ENCODE results near the gene LRRC8B.

LRRC8B gene

GRCh38 chr1:89548122-89548857 is 23.7 kb downstream of the LRRC8B start:
- DNase-seq, result no peak

GRCh38 chr1:89550995-89551394 is 26.4 kb downstream of the LRRC8B start:
- no peak for DNase-seq

- DNase-seq, result peak; percentile 74
Observed at GRCh38 chr1:89552471-89553081, 27.9 kb downstream of the LRRC8B start.

GRCh38 chr1:89553157-89553556 is 28.5 kb downstream of the LRRC8B start:
- DNase-seq, result no peak

- peak; percentile 44 for DNase-seq
Observed at GRCh38 chr1:89555550-89555949, 30.9 kb downstream of the LRRC8B start.

GRCh38 chr1:89556726-89557444 is 32.3 kb downstream of the LRRC8B start:
- peak; percentile 85 for DNase-seq

GRCh38 chr1:89557445-89557825 is 32.8 kb downstream of the LRRC8B start:
- DNase-seq, result no peak

GRCh38 chr1:89557956-89558355 is 33.3 kb downstream of the LRRC8B start:
- no peak for DNase-seq

GRCh38 chr1:89563957-89564604 is 39.5 kb downstream of the LRRC8B start:
- no peak for DNase-seq

GRCh38 chr1:89565521-89565920 is 40.9 kb downstream of the LRRC8B start:
- DNase-seq, result no peak

GRCh38 chr1:89566761-89567174 is 42.1 kb downstream of the LRRC8B start:
- peak; percentile 53 for DNase-seq

GRCh38 chr1:89567797-89568196 is 43.2 kb downstream of the LRRC8B start:
- DNase-seq, result no peak

- DNase-seq, result no peak
Observed at GRCh38 chr1:89573410-89573809, 48.8 kb downstream of the LRRC8B start.

GRCh38 chr1:89574621-89575020 is 50.0 kb downstream of the LRRC8B start:
- DNase-seq, result no peak

GRCh38 chr1:89575207-89575606 is 50.6 kb downstream of the LRRC8B start:
- DNase-seq, result no peak

GRCh38 chr1:89576013-89576412 is 51.4 kb downstream of the LRRC8B start:
- DNase-seq, result no peak

GRCh38 chr1:89578151-89578550 is 53.5 kb downstream of the LRRC8B start:
- no peak for DNase-seq

- DNase-seq, result no peak
Observed at GRCh38 chr1:89578946-89579684, 54.5 kb downstream of the LRRC8B start.

- DNase-seq, result no peak
Observed at GRCh38 chr1:89580036-89580435, 55.4 kb downstream of the LRRC8B start.

GRCh38 chr1:89581859-89582258 is 57.2 kb downstream of the LRRC8B start:
- DNase-seq, result no peak

- DNase-seq, result peak; percentile 0
Observed at GRCh38 chr1:89582571-89582970, 57.9 kb downstream of the LRRC8B start.

- DNase-seq, result no peak
Observed at GRCh38 chr1:89584211-89584610, 59.6 kb downstream of the LRRC8B start.

- DNase-seq, result no peak
Observed at GRCh38 chr1:89584781-89585180, 60.2 kb downstream of the LRRC8B start.
